Right cardiac atrium (tissue), 5 donors: ENCODE data around the gene PPBP. TPM values are rescaled to one million over a fixed set of nuclear protein-coding genes. Genes with fewer than 3 reads are reported as not detected.

Experiments used
- ATAC-seq, 2 donors: fragments of 200-7000 bp; cut with Tn5 transposase; one replicate each; pipeline versions ENCODE4 v1.8.0 to v1.9.1; 2020; ENCODE audit warnings: moderate library complexity in 2 of 2, mild to moderate bottlenecking in 1 of 2
- DNase-seq, 3 donors: peaks; one replicate each; pipeline ENCODE4 v3.0.0-alpha.2; 2020
- H3K27ac ChIP-seq: one replicate; pipeline ENCODE4 v1.5.1; 2013; ENCODE audit warnings: mild to moderate bottlenecking, low read length, control low read depth, moderate library complexity
- H3K27me3 ChIP-seq: one replicate; pipeline ENCODE4 v1.6.1; 2013; ENCODE audit not compliant: control insufficient read depth, insufficient read depth
- H3K4me1 ChIP-seq: one replicate; pipeline ENCODE4 v1.6.1; 2013; ENCODE audit warnings: low read length; ENCODE audit not compliant: control insufficient read depth, insufficient read depth
- H3K4me3 ChIP-seq: one replicate; pipeline ENCODE4 v1.5.1; 2013; ENCODE audit warnings: low read length, control low read depth
- H3K9me3 ChIP-seq: one replicate; pipeline ENCODE4 v1.6.1; 2013; ENCODE audit warnings: low read length; ENCODE audit not compliant: control insufficient read depth
- WGBS: extraction: QIAGEN DNeasy Blood & Tissue Kit; methylation state at CpG from one replicate; pipeline ENCODE4 v1.1.7; 2013; 5-methylcytosine and 5-hydroxymethylcytosine counted together
- intact Hi-C, 4 donors: fragments of 100-400 bp; cut with DNase I; formaldehyde crosslinking; loops; one replicate each; pipeline versions ENCODE4 v1.11.0 to v1.14.0; 2022 to 2023
- long read RNA-seq, 4 donors: library from polyadenylated mRNA; unstranded; transcript quantifications; one replicate each; pipeline ENCODE4 v2.0.0, GENCODE V29; 2020 to 2021
- polyA plus RNA-seq: library from polyadenylated mRNA; stranded (reverse); fragments of 200-250 nt; gene quantifications from one replicate; pipeline ENCODE4 v1.2.3, GENCODE V29; 2013
- total RNA-seq, 4 donors: library from RNA; stranded (reverse); fragmentation: NEBNext Ultra II Directional; extraction: Animal tissue kit (Norgen Biotek cat#: 25700); gene quantifications; one replicate each; pipeline ENCODE4 v1.2.1, GENCODE V29; 2021
- donor health status: healthy with polysubstance abuse.
- donor health status: DM: no; HTN: yes; CAD: no.
- donor health status: DM: no; HTN: no; CAD: no.
- donor health status: DM: no; HTN: yes; CAD: no; lungs with severe emphysema.
- donor health status: DM: yes; HTN: yes; CAD: no.

Gene PPBP, protein sequence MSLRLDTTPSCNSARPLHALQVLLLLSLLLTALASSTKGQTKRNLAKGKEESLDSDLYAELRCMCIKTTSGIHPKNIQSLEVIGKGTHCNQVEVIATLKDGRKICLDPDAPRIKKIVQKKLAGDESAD
- total RNA-seq: under 1 TPM in 2 of 4 donors, not detected in 2; 0.34 to 0.48 TPM
- not detected for polyA plus RNA-seq
- long read RNA-seq, donor 1: 0 reads
- long read RNA-seq, donor 2: 0 reads
- long read RNA-seq, donor 3: 0 reads
- long read RNA-seq, donor 4: 0 reads

DNA sequence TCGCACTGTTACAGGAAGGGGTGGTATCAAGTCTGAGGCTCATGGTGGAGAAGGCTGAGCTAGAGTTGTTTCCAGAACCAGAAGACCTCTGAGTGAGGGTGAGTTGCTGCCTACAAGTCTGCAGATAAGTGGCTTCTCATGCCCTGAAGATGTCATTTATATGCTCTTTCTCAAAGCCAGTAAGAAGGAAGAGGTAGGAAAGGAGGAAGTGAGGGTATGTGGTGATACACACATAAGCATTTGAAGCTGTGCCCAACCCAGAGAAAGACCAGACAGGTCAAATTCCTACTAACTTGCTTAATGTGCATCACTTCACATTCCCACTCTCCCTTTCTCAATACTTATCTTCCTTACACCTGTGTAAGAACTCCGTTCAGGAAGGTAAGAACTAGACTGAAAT lies at the start of gene PPBP:
PPBP (minus strand) TSS at position 130 of the 400 bp plus-strand sequence; CDS start at position 43, 87 bp downstream.
- H3K9me3 ChIP-seq: no peaks in the 10 kb centered on the region
- DNase-seq (no peak), ATAC-seq (no peak)
- 76% methylated on average over 2 of the region's 2 CpGs for WGBS
- H3K4me1 ChIP-seq: no peaks in the 10 kb centered on the region
- H3K27ac ChIP-seq: no peak within 1 kb of the TSS
- intact Hi-C loops: no loop called here
- H3K4me3 ChIP-seq: no peak within 1 kb of the TSS
- no peaks in the 10 kb centered on the region for H3K27me3 ChIP-seq

GRCh38 chr4:74037076-74037955 lies 49.3 kb upstream of the PPBP start:
- intact Hi-C loops: loop anchor here in 1 of 4 donors (5.0 kb wide), 1 partner anchor 50 kb away; no protein-coding TSS in a partner anchor
- no peaks in the 10 kb centered on the region for H3K4me1 ChIP-seq
- no peak overlapping the region for H3K27ac ChIP-seq
- H3K27me3 ChIP-seq: no peaks in the 10 kb centered on the region
- peak overlapping the region; percentile 98 for H3K4me3 ChIP-seq
- ATAC-seq: no peak
- H3K9me3 ChIP-seq: no peaks in the 10 kb centered on the region
- WGBS: 48% methylated on average over 4 of the region's 4 CpGs
- no peak for DNase-seq

DNA sequence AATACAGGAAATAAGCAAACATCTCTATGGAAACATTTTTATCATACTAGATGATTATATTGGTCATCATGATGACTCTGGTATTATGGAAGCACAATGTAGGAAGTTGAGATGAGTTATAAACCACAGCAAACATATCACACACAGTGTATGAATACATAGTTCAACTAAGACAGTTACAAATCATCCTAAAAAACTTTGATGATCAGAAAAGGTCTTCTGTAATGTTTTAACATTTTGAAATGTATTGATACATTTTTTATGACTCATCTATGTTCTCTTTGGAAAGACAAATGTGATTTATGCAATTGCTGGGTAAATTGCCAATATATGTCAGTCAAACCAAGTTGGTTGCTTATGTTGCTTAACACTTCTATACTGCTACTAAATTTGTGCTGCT lies 45.7 kb upstream of the PPBP start:
- ATAC-seq: no peak
- Histone ChIP-seq H3K4me1 (no peaks in the 10 kb centered on the region), H3K4me3 (no peak overlapping the region), H3K27ac (no peak overlapping the region), H3K9me3 (no peaks in the 10 kb centered on the region), H3K27me3 (no peaks in the 10 kb centered on the region)
- DNase-seq: no peak
- intact Hi-C loops: no loop called here

GRCh38 chr4:74032064-74032463 lies 44.1 kb upstream of the PPBP start:
- DNase-seq: no peak
- Histone ChIP-seq H3K27ac (no peak overlapping the region), H3K9me3 (no peaks in the 10 kb centered on the region), H3K4me3 (no peak overlapping the region), H3K4me1 (no peaks in the 10 kb centered on the region), H3K27me3 (no peaks in the 10 kb centered on the region)
- no peak for ATAC-seq
- intact Hi-C loops: no loop called here

GRCh38 chr4:74031576-74031975 lies 43.6 kb upstream of the PPBP start:
- intact Hi-C loops: no loop called here

GRCh38 chr4:74030285-74030684 lies 42.3 kb upstream of the PPBP start:
- Histone ChIP-seq H3K9me3 (no peaks in the 10 kb centered on the region), H3K4me3 (no peak overlapping the region), H3K4me1 (no peaks in the 10 kb centered on the region), H3K27ac (no peak overlapping the region), H3K27me3 (no peaks in the 10 kb centered on the region)
- no peak for DNase-seq
- ATAC-seq: no peak
- intact Hi-C loops: no loop called here

More at GRCh38 chr4:74031576-74031975, 43.6 kb upstream of the PPBP start:
- no peaks in the 10 kb centered on the region for H3K4me1 ChIP-seq
- no peaks in the 10 kb centered on the region for H3K27me3 ChIP-seq
- no peak for ATAC-seq
- no peak for DNase-seq
- no peaks in the 10 kb centered on the region for H3K9me3 ChIP-seq
- no peak overlapping the region for H3K27ac ChIP-seq
- H3K4me3 ChIP-seq: no peak overlapping the region

DNA sequence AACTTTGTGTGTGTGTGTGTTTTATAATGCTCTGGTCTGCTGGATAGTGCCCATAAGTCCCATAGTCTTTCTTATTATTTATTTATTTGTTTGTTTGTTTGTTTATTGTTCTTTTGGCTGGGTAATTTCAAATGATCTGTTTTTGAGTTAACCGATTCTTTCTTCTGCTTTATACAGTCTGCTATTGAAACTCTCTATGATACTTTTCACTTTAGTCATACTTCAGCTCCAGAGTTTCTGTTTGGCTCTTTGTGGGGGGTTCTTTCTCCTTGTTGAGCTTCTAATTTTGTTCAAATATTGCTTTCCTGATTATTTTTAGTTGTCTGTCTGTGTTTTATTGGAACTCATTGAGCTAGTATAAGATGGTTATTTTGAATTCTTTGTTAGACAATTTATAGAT lies 40.5 kb upstream of the PPBP start:
- ATAC-seq (no peak), DNase-seq (no peak)
- no peaks in the 10 kb centered on the region for H3K27me3 ChIP-seq
- no peaks in the 10 kb centered on the region for H3K9me3 ChIP-seq
- no peak overlapping the region for H3K27ac ChIP-seq
- WGBS: 57% methylated on average over 1 of the region's 1 CpG
- intact Hi-C loops: no loop called here
- H3K4me3 ChIP-seq: no peak overlapping the region
- H3K4me1 ChIP-seq: no peaks in the 10 kb centered on the region

DNA sequence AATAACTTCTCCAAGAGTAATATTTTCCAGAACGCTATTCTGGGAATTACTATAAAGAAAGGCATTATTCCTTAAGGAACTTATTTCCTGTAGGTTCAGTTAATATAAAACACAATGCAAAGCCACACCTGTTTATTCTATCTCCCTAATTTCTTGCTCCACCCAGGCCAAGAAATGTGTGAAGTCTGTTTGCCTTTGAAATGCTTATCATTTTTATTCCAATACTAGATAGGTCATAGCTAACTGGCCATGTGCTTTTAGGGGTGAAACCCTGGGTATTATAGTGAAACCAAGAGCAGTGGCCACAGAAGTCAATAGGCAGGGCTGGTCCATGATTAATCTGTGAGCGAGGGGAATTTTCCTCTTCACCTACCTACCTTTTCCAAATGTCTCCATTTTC lies 35.7 kb upstream of the PPBP start:
- no peaks in the 10 kb centered on the region for H3K9me3 ChIP-seq
- intact Hi-C loops: no loop called here
- WGBS: 84% methylated on average over 2 of the region's 2 CpGs
- ATAC-seq (no peak), DNase-seq (no peak)
- H3K4me3 ChIP-seq: no peak overlapping the region
- no peaks in the 10 kb centered on the region for H3K27me3 ChIP-seq
- no peak overlapping the region for H3K27ac ChIP-seq
- no peaks in the 10 kb centered on the region for H3K4me1 ChIP-seq

DNA sequence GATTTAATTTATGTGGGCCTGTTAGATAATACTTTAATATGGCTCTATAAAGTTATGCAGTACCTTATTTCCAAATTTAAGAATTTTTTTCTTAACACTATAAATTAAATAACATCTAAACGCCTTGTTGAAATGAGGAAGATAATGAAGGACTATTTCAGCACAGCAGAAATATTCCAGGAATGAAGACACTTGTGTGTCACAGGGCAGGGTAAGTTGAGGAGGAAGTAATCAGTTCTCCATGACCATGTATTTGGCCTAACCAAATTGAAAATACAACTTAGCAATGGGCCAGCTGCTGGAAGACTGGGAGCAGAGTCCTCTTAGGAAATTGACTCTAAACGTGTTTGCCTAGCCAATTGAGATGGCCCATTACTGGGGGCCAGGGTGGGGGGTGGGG lies 33.6 kb upstream of the PPBP start:
- ATAC-seq (no peak), DNase-seq (no peak)
- Histone ChIP-seq H3K4me1 (no peaks in the 10 kb centered on the region), H3K27me3 (no peaks in the 10 kb centered on the region), H3K9me3 (no peaks in the 10 kb centered on the region), H3K4me3 (no peak overlapping the region), H3K27ac (no peak overlapping the region)
- intact Hi-C loops: no loop called here
- WGBS: 35% methylated on average over 2 of the region's 2 CpGs

DNA sequence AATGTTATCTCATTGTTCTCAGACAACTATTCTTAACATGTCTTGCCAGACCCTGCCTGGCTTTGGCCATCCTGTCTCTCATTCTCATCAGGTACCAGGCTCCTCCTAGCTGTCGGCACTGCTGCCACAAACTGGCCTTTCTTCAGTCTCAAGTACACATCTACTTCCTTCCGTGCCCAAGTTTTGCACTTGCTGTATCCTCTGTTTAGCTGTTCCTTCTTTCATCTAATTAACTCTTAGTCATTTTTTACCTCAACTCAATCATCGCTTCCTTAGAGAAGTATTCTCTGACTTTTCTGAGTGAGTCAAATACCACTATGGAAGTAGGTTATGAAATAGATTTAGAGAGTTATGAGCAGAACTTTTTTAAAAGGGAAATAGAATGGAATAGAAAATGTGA lies 30.8 kb upstream of the PPBP start:
- H3K27ac ChIP-seq: no peak overlapping the region
- ATAC-seq: peak in 1 of 2 donors; percentile 43
- 49% methylated on average over 3 of the region's 3 CpGs for WGBS

GRCh38 chr4:74018116-74018515 lies 30.1 kb upstream of the PPBP start:
- DNase-seq (no peak), ATAC-seq (no peak)
- no peaks in the 10 kb centered on the region for H3K27me3 ChIP-seq
- no peak overlapping the region for H3K4me3 ChIP-seq
- no peak overlapping the region for H3K27ac ChIP-seq
- H3K4me1 ChIP-seq: no peaks in the 10 kb centered on the region
- intact Hi-C loops: no loop called here
- no peaks in the 10 kb centered on the region for H3K9me3 ChIP-seq

More for the DNA sequence above, 30.8 kb upstream of the PPBP start:
- intact Hi-C loops: no loop called here
- H3K27me3 ChIP-seq: no peaks in the 10 kb centered on the region
- no peaks in the 10 kb centered on the region for H3K9me3 ChIP-seq
- DNase-seq: no peak
- H3K4me1 ChIP-seq: no peaks in the 10 kb centered on the region
- H3K4me3 ChIP-seq: no peak overlapping the region
